ENCODE measurements around the gene TTC19. TPM values are rescaled to one million over a fixed set of nuclear protein-coding genes. Genes with fewer than 3 reads are reported as not detected.

TTC19 gene
- total RNA-seq, 3 donors from 2014 or later (not counting 1 experiment from before 2014, with no cell fraction given): 40.1 to 42.3 (median 40.2) TPM

GRCh38 chr17:15965528-15965927 lies 34.1 kb upstream of the TTC19 start:
- H3K36me3 Mint-ChIP-seq: no peaks in the 10 kb centered on the region
- no peak for ATAC-seq
- Histone ChIP-seq H3K27me3 (ENCODE audit: control insufficient read depth, insufficient read depth, low read length) (no peaks in the 10 kb centered on the region), H3K4me3 (ENCODE audit: low read length) (no peak overlapping the region), H3K36me3 (ENCODE audit: control insufficient read depth, insufficient read depth, low read length) (no peaks in the 10 kb centered on the region), H3K4me1 (ENCODE audit: control insufficient read depth, insufficient read depth, low read length) (peaks cover 15% of the 10 kb centered on the region), H3K9me3 (ENCODE audit: control insufficient read depth, insufficient read depth, low read length) (no peaks in the 10 kb centered on the region), H3K27ac (ENCODE audit: low read length) (no peak overlapping the region)
- TF ChIP-seq CTCF (IDR thresholded peaks at IDR 0.05): no peak
- intact Hi-C loops (cut with micrococcal nuclease): no loop called here
- peaks cover 8 to 9% of the 10 kb centered on the region in 2 donors for H3K27me3 Mint-ChIP-seq (ENCODE audit: low read depth in 2 of 2)
- DNase-seq: no peak
- H3K4me3 Mint-ChIP-seq: no peak overlapping the region
- H3K4me1 Mint-ChIP-seq: peaks cover 10% of the 10 kb centered on the region in 2 donors
- no peaks in the 10 kb centered on the region for H3K9me3 Mint-ChIP-seq
- WGBS (ENCODE audit: insufficient coverage): 44% methylated on average over 6 of the region's 6 CpGs
- H3K27ac Mint-ChIP-seq: peak overlapping the region in 1 of 2 donors; percentile 45

GRCh38 chr17:15966183-15966878 lies 33.3 kb upstream of the TTC19 start:
- H3K27me3 ChIP-seq (ENCODE audit: control insufficient read depth, insufficient read depth, low read length): no peaks in the 10 kb centered on the region
- H3K27me3 Mint-ChIP-seq (ENCODE audit: low read depth in 2 of 2): peaks cover 8 to 9% of the 10 kb centered on the region in 2 donors
- H3K27ac ChIP-seq (ENCODE audit: low read length): no peak overlapping the region
- H3K36me3 Mint-ChIP-seq: no peaks in the 10 kb centered on the region
- no peak overlapping the region for H3K4me3 ChIP-seq (ENCODE audit: low read length)
- ATAC-seq: no peak
- no peak for DNase-seq
- H3K9me3 ChIP-seq (ENCODE audit: control insufficient read depth, insufficient read depth, low read length): no peaks in the 10 kb centered on the region
- TF ChIP-seq CTCF (IDR thresholded peaks at IDR 0.05): no peak
- no peak overlapping the region for H3K4me3 Mint-ChIP-seq
- peaks cover 15% of the 10 kb centered on the region for H3K4me1 ChIP-seq (ENCODE audit: control insufficient read depth, insufficient read depth, low read length)
- H3K36me3 ChIP-seq (ENCODE audit: control insufficient read depth, insufficient read depth, low read length): no peaks in the 10 kb centered on the region
- WGBS (ENCODE audit: insufficient coverage): 38% methylated on average over 13 of the region's 13 CpGs
- H3K4me1 Mint-ChIP-seq: peaks cover 10% of the 10 kb centered on the region in 2 donors
- intact Hi-C loops (cut with micrococcal nuclease): no loop called here
- no peaks in the 10 kb centered on the region for H3K9me3 Mint-ChIP-seq
- peak overlapping the region in 1 of 2 donors; percentile 45 for H3K27ac Mint-ChIP-seq

- no peak for DNase-seq
- no peak overlapping the region for H3K27ac ChIP-seq (ENCODE audit: low read length)
These were observed 32.8 kb upstream of the TTC19 start for GRCh38 chr17:15966879-15967248.

More at GRCh38 chr17:15966879-15967248, 32.8 kb upstream of the TTC19 start:
- H3K9me3 Mint-ChIP-seq: no peaks in the 10 kb centered on the region
- H3K9me3 ChIP-seq (ENCODE audit: control insufficient read depth, insufficient read depth, low read length): no peaks in the 10 kb centered on the region
- no peak for TF ChIP-seq CTCF (IDR thresholded peaks at IDR 0.05)
- ATAC-seq: no peak
- H3K4me3 ChIP-seq (ENCODE audit: low read length): no peak overlapping the region
- peaks cover 10% of the 10 kb centered on the region in 2 donors for H3K4me1 Mint-ChIP-seq
- peak overlapping the region in 1 of 2 donors; percentile 45 for H3K27ac Mint-ChIP-seq
- H3K27me3 ChIP-seq (ENCODE audit: control insufficient read depth, insufficient read depth, low read length): no peaks in the 10 kb centered on the region
- H3K27me3 Mint-ChIP-seq (ENCODE audit: low read depth in 2 of 2): peaks cover 8 to 9% of the 10 kb centered on the region in 2 donors
- intact Hi-C loops (cut with micrococcal nuclease): no loop called here
- H3K36me3 Mint-ChIP-seq: no peaks in the 10 kb centered on the region
- H3K4me1 ChIP-seq (ENCODE audit: control insufficient read depth, insufficient read depth, low read length): peaks cover 15% of the 10 kb centered on the region
- no peak overlapping the region for H3K4me3 Mint-ChIP-seq
- H3K36me3 ChIP-seq (ENCODE audit: control insufficient read depth, insufficient read depth, low read length): no peaks in the 10 kb centered on the region
- 53% methylated on average over 11 of the region's 11 CpGs for WGBS (ENCODE audit: insufficient coverage)
